GM18907 (cell line): ENCODE measurements around the gene RELB.

Source experiments
- ATAC-seq: cut with Tn5 transposase; IDR thresholded peaks from one replicate; pipeline ENCODE4 v1.9.1; 2021; ENCODE audit warnings: mild to moderate bottlenecking, moderate library complexity; ENCODE audit not compliant: unreplicated experiment

RELB gene

GRCh38 chr19:45078390-45079062 lies 77.3 kb downstream of the RELB start:
- ATAC-seq = peak; percentile 2

- ATAC-seq = peak; percentile 39
These were observed 78.0 kb downstream of the RELB start, which contains the start of gene GEMIN7 for GRCh38 chr19:45079063-45079910. TSS of gene GEMIN7 (plus strand) at chr19:45079260. CDS start at chr19:45090115, 10,855 bp downstream.

GRCh38 chr19:45079911-45080370 lies 78.7 kb downstream of the RELB start:
- ATAC-seq = no peak

- ATAC-seq = no peak
These were observed 80.9 kb downstream of the RELB start for GRCh38 chr19:45082170-45082569.

GRCh38 chr19:45086480-45086879 lies 85.2 kb downstream of the RELB start:
- ATAC-seq = no peak

- ATAC-seq = no peak
These were observed 86.3 kb downstream of the RELB start for GRCh38 chr19:45087531-45087930.
